C4-2B (cell line): ENCODE measurements around the gene TAOK2.
A peak's percentile ranks its signal among the peaks of the same experiment; 100 is the strongest.
"Not testable (repeated sequence)": the region's sequence is repeated elsewhere in the genome, so short reads cannot be mapped to it uniquely, and the experiment has no call there.

Experiments
- H3K27ac ChIP-seq: fragments of 450-650 bp; 2 replicates; pipeline ENCODE4 v1.5.1; 2017
- ZFX ChIP-seq: fragments of 450-650 bp; IDR thresholded peaks from 2 replicates; pipeline ENCODE4 v1.6.1; 2017
- TF ChIP-seq, protein P1 (sequence below): fragments of 450-650 bp; conservative IDR thresholded peaks from 2 replicates; pipeline ENCODE4 v1.5.1; 2017; ENCODE audit warnings: mild to moderate bottlenecking

Gene TAOK2

DNA sequence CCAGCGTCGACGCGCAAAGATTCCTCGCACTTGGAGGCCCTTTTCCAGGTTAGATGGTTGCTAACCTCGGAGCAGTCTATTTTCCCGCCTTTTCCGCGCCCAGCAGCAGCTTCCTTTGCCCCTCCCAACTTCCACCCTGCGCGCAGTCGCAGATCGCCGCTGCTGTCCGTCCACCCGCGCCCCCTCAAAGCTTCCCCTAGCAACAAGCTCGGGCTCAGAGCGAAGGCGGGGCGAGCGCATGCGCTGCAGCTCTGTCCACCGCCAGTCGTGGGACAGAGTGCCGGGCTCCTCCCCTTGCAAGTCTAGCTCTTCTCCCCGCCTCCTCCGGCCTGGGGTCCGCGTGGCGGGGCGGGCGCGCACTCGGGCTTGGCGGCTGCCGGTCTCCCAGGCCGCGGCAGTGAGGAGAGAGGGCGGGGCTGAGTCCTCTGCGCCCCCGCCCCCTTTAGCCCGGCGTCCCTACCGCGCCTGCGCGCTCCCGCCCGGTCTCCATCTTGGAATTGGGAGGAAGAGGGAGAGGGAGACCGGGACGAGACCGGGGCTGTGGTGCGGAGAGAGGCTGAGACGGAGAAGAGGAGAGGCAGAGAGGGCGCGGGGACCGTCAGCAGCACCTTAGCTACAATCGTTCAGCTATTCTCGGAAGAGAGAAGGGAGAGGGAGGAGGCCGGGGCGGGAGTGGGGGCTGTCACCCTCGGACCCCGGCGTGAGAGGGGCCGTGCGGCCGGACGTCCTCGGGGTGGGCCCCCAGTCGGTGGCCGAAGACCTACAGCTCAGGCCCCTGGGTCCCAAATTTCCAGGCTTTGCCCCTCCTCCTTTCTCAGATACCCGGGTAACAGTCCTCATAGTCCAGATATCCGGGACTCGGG lies at the start of gene TAOK2:
TAOK2 (plus strand) TSS at position 485 of the 863 bp plus-strand sequence. CDS start 3,905 bp downstream, outside the sequence.
- peak within 1 kb of the TSS; percentile 89 for H3K27ac ChIP-seq
- TF ChIP-seq ZFX = no peak
- TF ChIP-seq, protein P1, sequence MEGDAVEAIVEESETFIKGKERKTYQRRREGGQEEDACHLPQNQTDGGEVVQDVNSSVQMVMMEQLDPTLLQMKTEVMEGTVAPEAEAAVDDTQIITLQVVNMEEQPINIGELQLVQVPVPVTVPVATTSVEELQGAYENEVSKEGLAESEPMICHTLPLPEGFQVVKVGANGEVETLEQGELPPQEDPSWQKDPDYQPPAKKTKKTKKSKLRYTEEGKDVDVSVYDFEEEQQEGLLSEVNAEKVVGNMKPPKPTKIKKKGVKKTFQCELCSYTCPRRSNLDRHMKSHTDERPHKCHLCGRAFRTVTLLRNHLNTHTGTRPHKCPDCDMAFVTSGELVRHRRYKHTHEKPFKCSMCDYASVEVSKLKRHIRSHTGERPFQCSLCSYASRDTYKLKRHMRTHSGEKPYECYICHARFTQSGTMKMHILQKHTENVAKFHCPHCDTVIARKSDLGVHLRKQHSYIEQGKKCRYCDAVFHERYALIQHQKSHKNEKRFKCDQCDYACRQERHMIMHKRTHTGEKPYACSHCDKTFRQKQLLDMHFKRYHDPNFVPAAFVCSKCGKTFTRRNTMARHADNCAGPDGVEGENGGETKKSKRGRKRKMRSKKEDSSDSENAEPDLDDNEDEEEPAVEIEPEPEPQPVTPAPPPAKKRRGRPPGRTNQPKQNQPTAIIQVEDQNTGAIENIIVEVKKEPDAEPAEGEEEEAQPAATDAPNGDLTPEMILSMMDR = no peak

DNA sequence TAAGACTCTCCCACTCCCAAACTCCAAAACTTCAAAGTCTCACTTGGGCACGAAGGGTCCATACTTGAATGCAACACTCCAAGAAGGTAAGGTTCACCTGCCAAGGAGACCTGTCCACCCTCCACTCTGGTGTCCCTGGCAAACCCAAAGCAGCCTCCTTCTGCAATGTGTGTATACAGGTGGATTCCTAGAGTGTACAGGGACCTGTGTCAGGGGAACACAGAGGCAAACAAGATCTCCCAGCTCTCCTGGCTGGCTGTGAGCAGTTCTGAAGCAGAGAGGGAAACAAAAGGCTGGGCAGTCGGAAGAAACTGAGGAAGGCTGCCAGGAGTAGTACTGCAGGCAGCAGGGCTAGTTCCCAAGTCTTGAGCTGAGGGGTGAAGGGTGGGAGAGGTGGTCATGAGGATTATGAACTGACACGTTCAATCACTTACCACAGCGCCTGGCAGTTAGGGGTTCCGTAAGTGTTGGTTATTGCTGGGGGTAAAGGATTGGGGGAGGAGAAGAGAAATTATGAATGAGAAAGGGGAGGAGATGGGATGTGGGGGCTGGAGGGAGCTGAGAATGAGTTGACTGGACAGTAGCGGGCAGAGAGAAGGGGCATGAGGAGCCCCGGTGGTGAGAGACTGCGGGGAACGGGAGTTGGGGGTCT lies 48.4 kb upstream of the TAOK2 start:
- peak overlapping the region; percentile 88 for H3K27ac ChIP-seq
- TF ChIP-seq ZFX = no peak
- TF ChIP-seq, protein P1 = no peak

DNA sequence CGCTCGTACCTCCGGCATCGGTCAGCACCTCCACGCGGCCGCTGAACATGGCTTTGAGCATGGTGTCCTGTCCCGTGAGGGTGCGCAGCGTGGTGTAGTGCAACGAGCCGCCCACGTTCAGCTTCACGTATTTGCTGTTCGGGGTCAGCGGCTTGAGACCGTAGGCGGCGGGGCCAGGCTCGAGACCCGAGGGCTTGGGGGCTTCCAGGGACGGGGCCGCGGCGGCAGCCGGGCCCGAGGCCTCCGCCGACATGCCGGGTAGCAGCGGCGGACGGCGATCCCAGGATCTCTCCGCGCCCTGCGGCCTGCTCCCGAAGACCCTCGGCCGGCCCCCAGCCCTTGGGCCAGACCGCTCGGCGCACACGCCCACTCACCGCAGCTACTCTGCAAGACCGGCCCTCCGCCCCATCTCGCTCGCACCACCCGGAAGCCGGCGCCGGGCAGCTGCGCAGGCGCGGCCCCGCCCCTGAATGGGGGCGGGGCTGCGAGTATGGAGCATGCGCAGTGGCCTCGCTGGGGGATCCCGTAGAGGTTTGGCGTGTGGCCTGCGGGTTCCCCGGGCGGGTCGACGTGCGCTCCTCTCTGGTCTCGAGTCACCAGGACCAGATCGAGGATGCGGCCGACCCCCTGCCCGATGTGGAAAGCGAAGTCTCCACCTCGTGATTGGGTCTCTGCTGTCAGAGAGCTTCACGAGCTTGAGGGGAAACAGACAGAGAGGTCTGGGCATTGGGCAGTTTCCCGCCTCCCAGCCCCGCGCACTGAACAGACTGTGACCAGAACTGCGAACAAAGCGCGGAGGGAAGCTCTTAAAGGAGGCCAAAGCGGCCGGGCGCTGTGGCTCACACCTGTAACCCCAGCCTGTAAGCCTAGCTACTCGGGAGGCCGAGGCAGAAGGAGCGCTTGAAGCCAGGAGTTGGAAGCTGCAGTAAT lies 47.6 kb upstream of the TAOK2 start, which contains the start of gene KCTD13:
KCTD13 (minus strand) TSS at position 446 of the 930 bp plus-strand sequence; CDS start at position 253, 193 bp downstream.
- TF ChIP-seq, protein P1 = no peak
- peak; percentile 60 for TF ChIP-seq ZFX
- peak within 1 kb of the TSS; percentile 88 for H3K27ac ChIP-seq

DNA sequence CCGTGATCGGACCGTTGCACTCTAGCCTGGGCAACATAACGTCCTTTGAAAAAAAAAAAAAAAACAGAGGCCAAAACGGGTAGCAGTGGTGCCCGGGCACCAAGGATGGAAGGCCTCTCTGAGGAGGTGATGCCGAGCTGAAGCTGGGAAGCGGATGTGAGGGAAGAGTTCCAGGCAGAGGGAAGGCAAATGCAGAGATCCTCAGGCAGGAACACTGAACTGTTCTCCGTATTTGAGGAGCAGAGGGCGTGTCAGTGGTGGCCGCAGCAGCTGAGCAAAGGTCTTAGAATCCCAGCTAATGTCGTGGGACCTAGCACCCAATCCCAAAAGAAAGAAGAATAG lies 47.0 kb upstream of the TAOK2 start:
- peak overlapping the region; percentile 88 for H3K27ac ChIP-seq
- TF ChIP-seq ZFX = no peak
- TF ChIP-seq, protein P1 = no peak

DNA sequence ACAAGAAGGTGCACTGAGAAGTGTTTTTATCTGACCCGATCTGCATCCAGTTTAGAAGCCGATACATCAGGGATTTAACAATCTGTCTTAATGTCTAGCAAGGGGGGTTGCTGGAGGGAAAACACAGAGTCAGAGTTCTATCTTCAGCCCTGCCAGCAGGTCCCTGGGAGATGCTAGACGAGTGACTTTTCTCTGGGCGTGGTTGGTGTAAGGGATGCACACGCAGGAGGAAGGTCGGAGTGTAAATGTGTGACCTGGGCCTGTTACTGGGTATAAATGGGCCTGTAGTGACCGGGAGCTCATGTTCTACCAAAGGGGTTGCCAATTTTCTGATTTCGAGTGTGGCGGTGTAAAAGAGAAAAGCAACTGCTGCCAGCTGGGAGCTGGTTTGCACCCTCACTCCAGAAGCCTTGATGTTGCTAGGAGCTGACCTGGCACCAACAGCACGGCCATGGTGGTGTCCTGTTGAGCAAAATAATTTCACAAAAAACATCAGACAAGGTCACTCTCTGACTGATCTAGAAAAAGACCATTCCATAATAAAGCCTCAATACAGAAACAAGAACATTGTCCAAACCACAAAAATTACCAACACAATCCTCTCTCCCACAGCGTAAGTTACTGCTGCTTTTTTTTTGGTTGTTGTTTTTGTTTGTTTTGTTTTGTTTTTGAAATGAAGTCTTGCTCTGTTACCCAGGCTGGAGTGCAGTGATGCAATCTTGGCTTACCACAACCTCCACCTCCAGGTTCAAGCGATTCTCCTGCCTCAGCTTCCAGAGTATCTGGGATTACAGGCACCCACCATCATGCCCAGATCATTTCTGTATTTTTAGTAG lies 46.4 kb upstream of the TAOK2 start:
- no peak for TF ChIP-seq ZFX
- TF ChIP-seq, protein P1 = no peak
- peak overlapping the region; percentile 88; the same call in 1 of the 2 replicates for H3K27ac ChIP-seq

DNA sequence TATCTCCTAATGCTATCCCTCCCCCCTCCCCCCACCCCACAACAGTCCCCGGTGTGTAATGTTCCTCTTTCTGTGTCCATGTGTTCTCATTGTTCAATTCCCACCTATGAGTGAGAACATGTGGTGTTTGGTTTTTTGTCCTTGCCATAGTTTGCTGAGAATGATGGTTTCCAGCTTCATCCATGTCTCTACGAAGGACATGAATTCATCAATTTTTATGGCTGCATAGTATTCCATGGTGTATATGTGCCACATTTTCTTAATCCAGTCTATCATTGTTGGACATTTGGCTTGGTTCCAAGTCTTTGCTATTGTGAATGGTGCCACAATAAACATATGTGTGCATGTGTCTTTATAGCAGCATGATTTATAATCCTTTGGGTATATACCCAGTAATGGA lies 41.9 kb upstream of the TAOK2 start:
- H3K27ac ChIP-seq = not testable (repeated sequence)

DNA sequence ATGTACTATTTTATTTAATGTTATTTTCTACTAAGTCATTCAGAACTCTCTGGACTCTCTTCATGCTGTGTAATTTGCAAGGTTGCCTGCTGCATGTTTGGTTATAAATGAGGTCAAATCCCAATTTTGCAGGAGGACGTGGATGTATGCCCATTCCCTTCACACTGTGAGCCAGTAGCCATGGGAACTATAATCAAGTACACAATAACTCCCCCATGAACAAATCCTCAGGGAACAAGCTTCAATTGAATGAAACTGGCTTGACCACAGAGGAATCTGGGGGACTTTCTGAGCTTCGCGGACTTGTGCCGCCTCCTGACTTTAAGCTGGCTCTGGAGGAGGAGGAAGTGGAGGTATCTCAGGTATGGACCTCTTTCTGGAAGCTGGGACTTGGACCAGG lies 33.0 kb upstream of the TAOK2 start:
- TF ChIP-seq, protein P1 = no peak
- no peak for TF ChIP-seq ZFX
- no peak overlapping the region for H3K27ac ChIP-seq
